GM21786 (cell line): ENCODE data around the gene ELAC1.
A peak's percentile ranks its signal among the peaks of the same experiment; 100 is the strongest.

ENCODE experiments used
- ATAC-seq: cut with Tn5 transposase; IDR thresholded peaks from one replicate; pipeline ENCODE4 v1.9.1; 2021; ENCODE audit not compliant: unreplicated experiment

ELAC1 gene

GRCh38 chr18:51013259-51013658 is 45.4 kb downstream of the ELAC1 start:
- no peak for ATAC-seq

DNA sequence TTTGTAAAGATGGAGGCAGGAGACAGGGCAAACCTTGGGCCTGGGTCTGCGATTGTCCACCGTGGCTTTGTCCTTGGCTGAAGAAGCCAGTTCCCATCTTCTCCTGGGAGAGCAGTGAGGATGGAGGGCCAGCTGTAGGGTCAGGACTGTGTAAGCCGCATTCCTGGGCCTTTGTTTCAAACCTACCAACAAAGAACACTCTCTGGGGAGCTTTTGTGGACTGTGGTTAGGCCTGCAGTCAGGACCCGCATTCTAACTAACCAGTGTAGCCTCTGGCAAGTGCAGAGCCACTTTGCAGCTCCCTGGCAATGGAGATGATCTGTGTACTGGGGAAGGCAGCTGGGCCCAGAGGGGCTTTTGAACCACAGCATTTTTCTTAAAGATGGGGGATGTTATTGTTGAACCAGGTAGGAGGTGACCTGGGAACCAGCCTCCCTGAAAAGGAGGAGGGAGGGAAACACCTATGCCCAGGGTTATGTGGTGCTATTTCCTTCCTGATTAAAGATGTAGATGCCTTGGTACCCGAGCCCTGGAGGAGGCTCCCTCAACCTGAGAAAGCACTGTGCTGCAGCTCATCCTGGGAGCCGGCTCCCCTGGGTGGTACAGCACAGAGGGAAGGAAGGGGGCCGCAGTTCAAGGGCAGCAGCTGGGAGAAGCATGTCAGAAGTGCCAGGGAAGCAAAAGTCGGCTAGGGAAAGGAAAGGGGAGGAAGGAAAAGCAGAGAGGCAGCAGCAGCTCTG is 49.5 kb downstream of the ELAC1 start:
- no peak for ATAC-seq

DNA sequence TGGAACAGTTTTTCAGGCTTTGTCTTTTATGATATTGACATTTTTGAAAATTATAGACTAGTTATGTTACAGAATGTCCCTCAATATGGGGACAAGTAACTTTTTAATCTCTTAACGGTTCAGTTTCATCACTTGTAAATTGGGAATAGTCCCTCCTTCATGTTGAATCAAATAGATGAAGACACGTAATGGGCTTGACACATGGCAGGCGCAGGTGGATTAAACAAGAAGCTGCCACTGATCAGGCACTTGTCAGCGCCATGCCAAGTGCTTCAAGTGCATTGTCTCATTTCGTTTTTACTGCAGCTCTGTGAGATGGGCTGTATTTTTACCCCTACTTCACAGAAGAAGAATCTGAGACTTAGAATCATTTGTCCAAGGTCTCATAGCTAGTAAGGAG is 52.7 kb downstream of the ELAC1 start:
- ATAC-seq, result no peak

DNA sequence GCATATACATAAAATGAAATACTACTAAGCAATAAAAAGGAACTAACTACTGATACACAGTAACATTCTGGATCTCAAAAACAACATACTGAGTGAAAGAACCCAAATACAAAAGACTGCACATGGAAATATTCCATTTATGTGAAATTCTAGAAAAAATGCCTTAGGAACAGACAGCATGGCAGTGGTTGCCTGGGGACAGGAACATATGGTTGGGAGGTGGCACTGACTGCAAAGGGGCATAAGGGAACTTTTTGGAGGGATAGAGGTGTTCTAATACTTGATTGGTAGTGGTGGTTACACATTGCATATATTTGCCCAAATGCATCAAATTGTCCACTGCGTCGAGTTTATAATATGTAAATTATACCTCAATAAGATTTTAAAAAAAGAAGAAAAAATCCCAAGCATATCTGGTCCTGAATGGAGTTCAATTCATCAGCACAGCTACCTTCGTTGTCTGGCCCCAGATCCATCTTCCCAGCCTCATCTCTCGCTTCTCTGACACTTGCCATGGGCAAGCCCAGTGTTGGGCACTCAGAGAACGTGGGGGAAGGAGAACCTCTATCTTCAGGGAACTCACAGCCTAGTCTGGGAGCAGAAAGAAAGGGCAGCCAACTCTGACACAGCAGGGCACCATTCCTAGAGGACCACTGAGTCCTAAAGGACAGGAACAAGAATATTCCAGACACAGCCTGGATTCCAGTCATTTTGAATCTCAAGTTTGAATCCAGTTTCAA is 53.6 kb downstream of the ELAC1 start:
- no peak for ATAC-seq

DNA sequence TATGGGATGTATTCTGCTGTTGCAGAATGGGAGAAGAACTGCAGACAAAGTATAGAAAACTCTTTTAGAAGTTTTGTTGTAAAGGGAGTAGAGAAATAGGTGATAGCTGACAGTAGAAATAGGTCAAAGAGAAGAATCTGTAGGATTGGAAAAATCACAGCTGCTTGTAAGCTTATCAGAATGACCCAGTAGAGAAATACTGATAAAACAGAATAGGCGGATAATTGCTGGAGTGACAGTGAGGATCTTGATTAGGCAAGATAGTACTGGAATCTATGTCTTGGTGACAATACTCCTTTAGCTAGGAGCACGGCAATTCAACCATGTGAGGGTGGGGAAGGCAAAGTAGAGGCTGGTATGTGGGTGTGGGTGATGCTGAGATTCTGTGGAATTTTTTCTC is 57.7 kb downstream of the ELAC1 start:
- no peak for ATAC-seq

DNA sequence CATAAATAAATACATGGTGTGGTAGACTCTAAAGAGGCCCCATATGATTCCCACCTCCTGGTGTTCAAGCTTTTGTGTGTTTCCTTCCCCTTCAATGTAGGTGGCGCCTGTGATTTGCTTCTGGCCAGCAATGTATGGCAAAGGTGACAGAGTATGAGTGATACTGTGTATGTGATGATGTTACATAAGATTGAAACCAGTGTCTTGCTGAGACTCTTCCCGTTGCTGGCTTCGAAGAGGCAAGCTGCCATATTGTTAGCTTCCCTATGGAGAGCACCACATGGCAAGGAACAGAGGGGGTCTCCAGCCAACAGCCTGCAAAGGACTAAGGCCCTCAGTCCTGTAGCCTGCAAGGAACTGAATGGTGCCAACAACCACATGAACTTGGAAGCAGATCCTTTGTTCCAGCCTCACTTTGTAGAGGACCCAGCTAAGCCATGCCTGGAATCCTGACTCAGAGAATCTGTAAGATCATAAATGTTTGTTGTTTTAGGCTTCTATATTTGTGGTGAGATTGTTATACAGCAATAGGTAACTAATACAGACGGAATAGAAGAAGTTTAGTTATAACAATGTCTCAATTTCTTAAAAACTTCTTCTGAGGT is 60.5 kb downstream of the ELAC1 start:
- peak; percentile 21 for ATAC-seq

DNA sequence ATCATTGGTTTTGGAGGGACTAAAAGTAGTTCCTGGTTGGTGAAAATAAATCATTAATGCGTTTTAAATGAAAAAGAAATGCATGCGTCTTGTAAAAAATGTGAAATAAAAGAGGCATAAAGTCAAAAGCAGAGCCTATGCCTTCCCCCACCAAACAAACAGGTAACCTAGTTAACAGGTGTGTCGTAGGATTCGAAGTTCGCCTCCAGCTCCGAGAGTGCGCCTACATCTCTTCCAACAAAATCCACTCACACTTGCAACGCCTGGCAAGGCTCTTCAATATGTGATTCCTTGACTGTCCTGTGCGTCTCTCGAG is 61.5 kb downstream of the ELAC1 start:
- ATAC-seq, result no peak

- peak; percentile 69 for ATAC-seq
These were observed 62.1 kb downstream of the ELAC1 start, which contains the start of gene SMAD4 for GRCh38 chr18:51029694-51030536. Gene SMAD4 (plus strand): TSS chr18:51030213. CDS start chr18:51047047, 16,834 bp downstream.

- ATAC-seq, result peak; percentile 56
These were observed 62.9 kb downstream of the ELAC1 start for GRCh38 chr18:51030537-51031258.

- ATAC-seq, result no peak
These were observed 64.4 kb downstream of the ELAC1 start for GRCh38 chr18:51032193-51032592.

- no peak for ATAC-seq
These were observed 69.4 kb downstream of the ELAC1 start for GRCh38 chr18:51037230-51037629.
